IMR-90 (cell line): ENCODE data around the gene CD8A. TPM values are rescaled to one million over a fixed set of nuclear protein-coding genes. Genes with fewer than 3 reads are reported as not detected.

ENCODE experiments used
- ATAC-seq: fragments of 200-7000 bp; cut with Tn5 transposase; 2 replicates; pipeline ENCODE4 v1.9.1; 2020; ENCODE audit warnings: low read depth, mild to moderate bottlenecking, moderate library complexity
- BruUV-seq: library from RNA; stranded (reverse); fragments of 400-500 nt; replicated peaks from 2 replicates; lab custom pipeline; 2021; lab: Mats Ljungman, UMichigan
- CTCF ChIA-PET: fragments of 300-600 bp; formaldehyde crosslinking; extraction: SDS; loops from one replicate; lab custom pipeline; 2021; ENCODE audit warnings: antibody characterized with exemption; lab: Yijun Ruan, JAX
- POLR2A ChIA-PET: fragments of 300-600 bp; sonication (Branson Sonifier 250); formaldehyde crosslinking; loops from one replicate; lab custom pipeline; 2022; ENCODE audit warnings: antibody characterized with exemption; ENCODE audit not compliant: unreplicated experiment; lab: Charles Lee
- DNase-seq: peaks from one replicate; pipeline ENCODE4 v3.0.0; 2013
- H2AFZ ChIP-seq: replicated peaks from 2 replicates; pipeline ENCODE3; 2013; ENCODE audit warnings: low read length, mild to moderate bottlenecking; ENCODE audit not compliant: poor library complexity
- H2AK5ac ChIP-seq: 2 replicates; pipeline ENCODE4 v1.6.1; 2013; ENCODE audit warnings: low read depth, low read length, inconsistent platforms
- H2AK9ac ChIP-seq: replicated peaks from 2 replicates; pipeline ENCODE3; 2013; ENCODE audit warnings: mild to moderate bottlenecking, low read depth, low read length, moderate library complexity; ENCODE audit not compliant: poor library complexity
- H2BK120ac ChIP-seq: 2 replicates; pipeline ENCODE4 v1.6.1; 2013; ENCODE audit warnings: low read depth, low read length, inconsistent platforms
- H2BK15ac ChIP-seq: 3 replicates; pipeline ENCODE4 v1.6.1; 2013; ENCODE audit warnings: low read depth, low read length, inconsistent platforms
- H2BK20ac ChIP-seq: 2 replicates; pipeline ENCODE4 v1.6.1; 2013; ENCODE audit warnings: low read depth, mild to moderate bottlenecking, inconsistent platforms, low read length, moderate library complexity
- H2BK5ac ChIP-seq: 2 replicates; pipeline ENCODE4 v1.6.1; 2013; ENCODE audit warnings: mild to moderate bottlenecking, low read depth, low read length, inconsistent platforms; ENCODE audit not compliant: poor library complexity, severe bottlenecking
- H3K14ac ChIP-seq: replicated peaks from 2 replicates; pipeline ENCODE4 v1.6.1; 2013; ENCODE audit warnings: low read depth, low read length, inconsistent platforms
- H3K18ac ChIP-seq: 2 replicates; pipeline ENCODE4 v1.6.1; 2013; ENCODE audit warnings: low read depth, low read length, control low read depth
- H3K23ac ChIP-seq: 2 replicates; pipeline ENCODE4 v1.6.1; 2013; ENCODE audit warnings: low read depth, low read length, inconsistent platforms
- H3K27ac ChIP-seq: 2 replicates; pipeline ENCODE4 v1.5.1; 2013; ENCODE audit warnings: mild to moderate bottlenecking, control low read depth, low read length; ENCODE audit not compliant: insufficient read depth
- H3K27me3 ChIP-seq: 2 replicates; pipeline ENCODE4 v1.6.1; 2013; ENCODE audit warnings: low read length; ENCODE audit not compliant: control insufficient read depth, insufficient read depth
- H3K36me3 ChIP-seq: 2 replicates; pipeline ENCODE4 v1.6.1; 2013; ENCODE audit warnings: low read length, mixed read lengths; ENCODE audit not compliant: control insufficient read depth, insufficient read depth
- H3K4ac ChIP-seq: 2 replicates; pipeline ENCODE4 v1.6.1; 2013; ENCODE audit warnings: low read depth, low read length, inconsistent platforms
- H3K4me1 ChIP-seq: 2 replicates; pipeline ENCODE4 v1.6.1; 2013; ENCODE audit warnings: low read length, mixed read lengths; ENCODE audit not compliant: control insufficient read depth, insufficient read depth
- H3K4me2 ChIP-seq: 2 replicates; pipeline ENCODE4 v1.6.1; 2013; ENCODE audit warnings: low read depth, mild to moderate bottlenecking, control low read depth, low read length, moderate library complexity
- H3K4me3 ChIP-seq: 2 replicates; pipeline ENCODE4 v1.5.1; 2013; ENCODE audit warnings: low read depth, mild to moderate bottlenecking, control low read depth, low read length, moderate library complexity; ENCODE audit not compliant: insufficient read depth
- H3K56ac ChIP-seq: 2 replicates; pipeline ENCODE4 v1.6.1; 2013; ENCODE audit warnings: low read length, inconsistent platforms; ENCODE audit not compliant: insufficient read depth; ENCODE audit errors: extremely low read depth
- H3K79me1 ChIP-seq, 2 experiments: 2 replicates each; pipeline ENCODE4 v1.6.1; 2013; ENCODE audit warnings: low read length in 2 of 2, inconsistent platforms in 1 of 2, low read depth in 1 of 2
- H3K9ac ChIP-seq: 2 replicates; pipeline ENCODE4 v1.6.1; 2013; ENCODE audit warnings: low read depth, low read length, control low read depth
- H3K9me1 ChIP-seq: 2 replicates; pipeline ENCODE4 v1.6.1; 2013; ENCODE audit warnings: low read length, inconsistent platforms; ENCODE audit not compliant: insufficient read depth
- H3K9me3 ChIP-seq: 2 replicates; pipeline ENCODE4 v1.6.1; 2013; ENCODE audit warnings: low read length; ENCODE audit not compliant: control insufficient read depth, insufficient read depth
- H4K20me1 ChIP-seq: 2 replicates; pipeline ENCODE4 v1.6.1; 2013; ENCODE audit warnings: low read length, inconsistent platforms; ENCODE audit not compliant: insufficient read depth
- H4K5ac ChIP-seq: 2 replicates; pipeline ENCODE4 v1.6.1; 2013; ENCODE audit warnings: mild to moderate bottlenecking, low read depth, low read length, control low read depth
- H4K8ac ChIP-seq, 2 experiments: 2 replicates each; pipeline ENCODE4 v1.6.1; 2013; ENCODE audit warnings: low read depth in 2 of 2, low read length in 2 of 2, control low read depth in 1 of 2, inconsistent platforms in 1 of 2
- H4K91ac ChIP-seq: 2 replicates; pipeline ENCODE4 v1.6.1; 2013; ENCODE audit warnings: low read depth, low read length, inconsistent platforms; ENCODE audit not compliant: insufficient read depth
- BHLHE40 ChIP-seq: fragments of 150-350 bp; IDR thresholded peaks from 2 replicates; pipeline ENCODE4 v1.6.1; 2016; ENCODE audit warnings: mild to moderate bottlenecking, low read depth, low read length
- CEBPB ChIP-seq: IDR thresholded peaks from 2 replicates; pipeline ENCODE4 v1.6.1; 2012; ENCODE audit warnings: low read depth, low read length, improper control_type of control experiment
- CHD1 ChIP-seq: IDR thresholded peaks from 2 replicates; pipeline ENCODE4 v1.6.1; 2012; ENCODE audit warnings: low read depth, low read length, improper control_type of control experiment
- FOS ChIP-seq: fragments of 150-350 bp; IDR thresholded peaks from 2 replicates; pipeline ENCODE4 v1.6.1; 2016; ENCODE audit warnings: low read depth, low read length
- MAFK ChIP-seq: IDR thresholded peaks from 2 replicates; pipeline ENCODE4 v1.6.1; 2012; ENCODE audit warnings: low read depth, low read length, improper control_type of control experiment
- MAZ ChIP-seq: IDR thresholded peaks from 2 replicates; pipeline ENCODE4 v1.6.1; 2012; ENCODE audit warnings: low read depth, mild to moderate bottlenecking, low read length, improper control_type of control experiment, moderate library complexity, borderline replicate concordance
- MXI1 ChIP-seq: IDR thresholded peaks from 2 replicates; pipeline ENCODE4 v1.6.1; 2012; ENCODE audit warnings: low read depth, mild to moderate bottlenecking, low read length, moderate library complexity, borderline replicate concordance
- NFE2L2 ChIP-seq: fragments of 150-350 bp; IDR thresholded peaks from 2 replicates; pipeline ENCODE4 v1.6.1; 2016; ENCODE audit warnings: low read depth, mild to moderate bottlenecking, low read length
- POLR2A ChIP-seq: IDR thresholded peaks from 2 replicates; pipeline ENCODE4 v1.6.1; 2012; ENCODE audit warnings: mild to moderate bottlenecking, low read depth, low read length
- RAD21 ChIP-seq: IDR thresholded peaks from 2 replicates; pipeline ENCODE4 v1.6.1; 2012; ENCODE audit warnings: low read length, improper control_type of control experiment
- RCOR1 ChIP-seq: IDR thresholded peaks from 2 replicates; pipeline ENCODE4 v1.6.1; 2012; ENCODE audit warnings: mild to moderate bottlenecking, low read length, improper control_type of control experiment; ENCODE audit not compliant: insufficient replicate concordance
- RFX5 ChIP-seq: IDR thresholded peaks from 2 replicates; pipeline ENCODE4 v1.8.0; 2012; ENCODE audit warnings: low read depth, mild to moderate bottlenecking, low read length, moderate library complexity
- SMC3 ChIP-seq: fragments of 150-350 bp; IDR thresholded peaks from 2 replicates; pipeline ENCODE4 v1.6.1; 2016; ENCODE audit warnings: low read depth, mild to moderate bottlenecking, antibody characterized with exemption, low read length, moderate library complexity
- WGBS, 2 experiments: methylation state at CpG; one replicate each; pipeline versions ENCODE4 v1.1.5 to v1.1.7; 2013; ENCODE audit warnings: missing lambda C conversion rate in 2 of 2; ENCODE audit not compliant: insufficient read length in 1 of 2; ENCODE audit errors: extremely low coverage in 2 of 2; 5-methylcytosine and 5-hydroxymethylcytosine counted together
- dilution Hi-C: fragments of 300-500 bp; cut with HindIII; formaldehyde crosslinking; loops from one replicate; pipeline ENCODE4 v1.14.3; 2018; ENCODE audit warnings: low sequenced_read_pairs; ENCODE audit not compliant: unreplicated experiment
- in situ Hi-C: fragments of 300-500 bp; cut with MboI; formaldehyde crosslinking; loops from 3 replicates; pipeline ENCODE4 v1.14.3; 2019; ENCODE audit warnings: low sequenced_read_pairs, inconsistent platforms, mixed read lengths
- intact Hi-C: fragments of 100-400 bp; cut with micrococcal nuclease; formaldehyde crosslinking; loops from 2 replicates; pipeline ENCODE4 v1.10.0; 2022
- polyA plus RNA-seq, 3 experiments: library from polyadenylated mRNA; depleted of rRNA; stranded (reverse); fragments of >200 nt; gene quantifications; 2 replicates each; pipeline ENCODE4 v1.2.3, GENCODE V29; 2012; ENCODE audit warnings: low replicate concordance in 1 of 3
- total RNA-seq: library from RNA; depleted of rRNA; stranded (reverse); fragments of >200 nt; gene quantifications from 2 replicates; pipeline ENCODE4 v1.2.3, GENCODE V29; 2012
- TF ChIP-seq, protein P1 (sequence below): conservative IDR thresholded peaks from 2 replicates; pipeline ENCODE4 v1.5.1; 2012; ENCODE audit warnings: mild to moderate bottlenecking, low read depth, low read length, improper control_type of control experiment
- TF ChIP-seq, protein P2 (sequence below): fragments of 150-350 bp; IDR thresholded peaks from 2 replicates; pipeline ENCODE4 v1.6.1; 2016; ENCODE audit warnings: low read depth, mild to moderate bottlenecking, low read length, moderate library complexity, borderline replicate concordance
- TF ChIP-seq, protein P3 (sequence below): fragments of 150-350 bp; IDR thresholded peaks from 2 replicates; pipeline ENCODE4 v1.6.1; 2017; ENCODE audit warnings: mild to moderate bottlenecking, antibody characterized with exemption, low read length, low read depth

The CD8A gene
- total and polyA plus RNA-seq, 2 of the 4 experiments (the other 2 are of a cell fraction), result not detected

DNA sequence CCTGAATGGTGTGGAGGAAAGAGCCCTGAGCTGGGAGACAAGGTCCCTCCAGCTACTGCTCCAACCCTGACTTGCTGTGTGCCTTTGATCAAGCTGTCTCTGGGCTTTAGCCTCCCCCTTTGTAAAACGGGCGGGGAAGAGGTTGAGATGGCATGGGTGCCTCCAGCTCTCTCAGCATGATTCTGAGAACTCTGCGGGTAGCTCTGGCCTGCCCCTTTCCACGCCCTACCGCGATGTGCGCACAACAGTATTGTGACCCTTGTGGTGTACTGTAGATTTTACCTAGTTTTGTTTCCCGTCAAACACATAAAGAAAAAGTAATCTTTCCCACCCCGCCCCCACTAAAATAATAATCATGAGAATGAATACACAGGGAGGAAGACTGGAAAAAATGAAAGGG, 5.3 kb downstream of the CD8A start:
- WGBS, 2 experiments, result no CpG with 5 or more reads among the region's 9 CpGs
- TF ChIP-seq RFX5, result no peak
- TF ChIP-seq MXI1, result no peak
- no peak for TF ChIP-seq NFE2L2
- TF ChIP-seq, protein P1, sequence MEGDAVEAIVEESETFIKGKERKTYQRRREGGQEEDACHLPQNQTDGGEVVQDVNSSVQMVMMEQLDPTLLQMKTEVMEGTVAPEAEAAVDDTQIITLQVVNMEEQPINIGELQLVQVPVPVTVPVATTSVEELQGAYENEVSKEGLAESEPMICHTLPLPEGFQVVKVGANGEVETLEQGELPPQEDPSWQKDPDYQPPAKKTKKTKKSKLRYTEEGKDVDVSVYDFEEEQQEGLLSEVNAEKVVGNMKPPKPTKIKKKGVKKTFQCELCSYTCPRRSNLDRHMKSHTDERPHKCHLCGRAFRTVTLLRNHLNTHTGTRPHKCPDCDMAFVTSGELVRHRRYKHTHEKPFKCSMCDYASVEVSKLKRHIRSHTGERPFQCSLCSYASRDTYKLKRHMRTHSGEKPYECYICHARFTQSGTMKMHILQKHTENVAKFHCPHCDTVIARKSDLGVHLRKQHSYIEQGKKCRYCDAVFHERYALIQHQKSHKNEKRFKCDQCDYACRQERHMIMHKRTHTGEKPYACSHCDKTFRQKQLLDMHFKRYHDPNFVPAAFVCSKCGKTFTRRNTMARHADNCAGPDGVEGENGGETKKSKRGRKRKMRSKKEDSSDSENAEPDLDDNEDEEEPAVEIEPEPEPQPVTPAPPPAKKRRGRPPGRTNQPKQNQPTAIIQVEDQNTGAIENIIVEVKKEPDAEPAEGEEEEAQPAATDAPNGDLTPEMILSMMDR, result no peak
- no peak for TF ChIP-seq CEBPB
- no peak for TF ChIP-seq MAFK
- TF ChIP-seq BHLHE40, result no peak
- no peak for TF ChIP-seq MAZ
- TF ChIP-seq CHD1, result no peak
- TF ChIP-seq, protein P2, sequence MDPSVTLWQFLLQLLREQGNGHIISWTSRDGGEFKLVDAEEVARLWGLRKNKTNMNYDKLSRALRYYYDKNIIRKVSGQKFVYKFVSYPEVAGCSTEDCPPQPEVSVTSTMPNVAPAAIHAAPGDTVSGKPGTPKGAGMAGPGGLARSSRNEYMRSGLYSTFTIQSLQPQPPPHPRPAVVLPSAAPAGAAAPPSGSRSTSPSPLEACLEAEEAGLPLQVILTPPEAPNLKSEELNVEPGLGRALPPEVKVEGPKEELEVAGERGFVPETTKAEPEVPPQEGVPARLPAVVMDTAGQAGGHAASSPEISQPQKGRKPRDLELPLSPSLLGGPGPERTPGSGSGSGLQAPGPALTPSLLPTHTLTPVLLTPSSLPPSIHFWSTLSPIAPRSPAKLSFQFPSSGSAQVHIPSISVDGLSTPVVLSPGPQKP, result no peak
- TF ChIP-seq SMC3, result no peak
- TF ChIP-seq RAD21, result no peak
- no peak for TF ChIP-seq POLR2A
- TF ChIP-seq FOS, result no peak
- no peak for TF ChIP-seq RCOR1
- TF ChIP-seq, protein P3, sequence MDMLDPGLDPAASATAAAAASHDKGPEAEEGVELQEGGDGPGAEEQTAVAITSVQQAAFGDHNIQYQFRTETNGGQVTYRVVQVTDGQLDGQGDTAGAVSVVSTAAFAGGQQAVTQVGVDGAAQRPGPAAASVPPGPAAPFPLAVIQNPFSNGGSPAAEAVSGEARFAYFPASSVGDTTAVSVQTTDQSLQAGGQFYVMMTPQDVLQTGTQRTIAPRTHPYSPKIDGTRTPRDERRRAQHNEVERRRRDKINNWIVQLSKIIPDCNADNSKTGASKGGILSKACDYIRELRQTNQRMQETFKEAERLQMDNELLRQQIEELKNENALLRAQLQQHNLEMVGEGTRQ, result no peak
- ChIA-PET CTCF (no interaction called here), POLR2A (no interaction called here)
- no peak overlapping the region for H2AK5ac ChIP-seq
- H2AFZ ChIP-seq, result no peak overlapping the region
- H3K9ac ChIP-seq, result no peak overlapping the region
- H2BK120ac ChIP-seq, result no peak overlapping the region
- no peak overlapping the region for H2BK5ac ChIP-seq
- H3K36me3 ChIP-seq, result no peaks in the 10 kb centered on the region
- H2BK20ac ChIP-seq, result no peak overlapping the region
- no peak overlapping the region for H3K4me2 ChIP-seq
- in situ Hi-C loops, result no loop called here
- no peak overlapping the region for H2AK9ac ChIP-seq
- peaks cover 7% of the 10 kb centered on the region; the same call in 1 of the 2 replicates for H3K9me3 ChIP-seq
- no peaks in the 10 kb centered on the region for H3K79me1 ChIP-seq
- no peak overlapping the region for H4K91ac ChIP-seq
- no peak for DNase-seq
- intact Hi-C loops, result no loop called here
- no peak overlapping the region for H3K18ac ChIP-seq
- no peak overlapping the region for H2BK15ac ChIP-seq
- peaks cover 51% of the 10 kb centered on the region for H3K27me3 ChIP-seq
- ATAC-seq, result no peak
- H3K4me3 ChIP-seq, result no peak overlapping the region
- H3K27ac ChIP-seq, result no peak overlapping the region
- no peaks in the 10 kb centered on the region for H3K9me1 ChIP-seq
- no TSS peak for BruUV-seq
- no peak overlapping the region for H4K5ac ChIP-seq
- no peak overlapping the region for H3K14ac ChIP-seq
- no peak overlapping the region for H4K8ac ChIP-seq
- dilution Hi-C loops, result no loop called here
- no peak overlapping the region for H3K56ac ChIP-seq
- H4K20me1 ChIP-seq, result no peaks in the 10 kb centered on the region
- 0 out of 2 replicates have a peak, but pooled peaks cover 2% of the 10 kb centered on the region for H3K4me1 ChIP-seq
- H3K23ac ChIP-seq, result no peak overlapping the region
- no peak overlapping the region for H3K4ac ChIP-seq
